ENCODE data around the gene RABGAP1L.

GRCh38 chr1:174258148-174258550 is 98.8 kb downstream of the RABGAP1L start:
- TF ChIP-seq CTCF (IDR thresholded peaks at IDR 0.05; ENCODE audit: low read depth, low read length): peak; percentile 79
- no peak for TF ChIP-seq EZH2phosphoT487 (IDR thresholded peaks at IDR 0.05; ENCODE audit: low read depth)
